GM10847 (cell line): ENCODE data around the gene IL17B.

Source experiments
- POLR2A ChIP-seq: IDR thresholded peaks from 2 replicates; pipeline ENCODE4 v1.6.1; 2011; ENCODE audit not compliant: insufficient read length; ENCODE audit errors: extremely low read depth

The IL17B gene

DNA sequence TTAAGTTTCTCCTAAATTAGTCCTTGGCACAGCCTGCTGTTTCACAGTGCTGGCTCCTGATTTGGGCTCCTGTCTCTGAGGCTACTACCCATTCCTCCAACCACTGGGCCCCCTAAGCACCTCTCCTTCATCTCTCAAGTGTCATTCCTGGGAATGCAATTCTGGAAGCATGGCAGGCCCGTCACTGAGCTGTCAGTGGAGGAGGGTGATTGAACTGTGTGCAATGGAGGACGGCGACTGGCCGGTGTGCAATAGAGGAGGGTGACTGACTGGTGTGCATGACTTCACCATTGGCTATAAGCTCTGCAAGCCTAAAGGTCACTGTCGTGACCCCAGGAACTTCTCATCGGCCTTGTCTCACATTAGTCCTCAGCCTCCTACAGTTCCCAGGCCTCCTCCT is 12.4 kb upstream of the IL17B start:
- no peak for TF ChIP-seq POLR2A

DNA sequence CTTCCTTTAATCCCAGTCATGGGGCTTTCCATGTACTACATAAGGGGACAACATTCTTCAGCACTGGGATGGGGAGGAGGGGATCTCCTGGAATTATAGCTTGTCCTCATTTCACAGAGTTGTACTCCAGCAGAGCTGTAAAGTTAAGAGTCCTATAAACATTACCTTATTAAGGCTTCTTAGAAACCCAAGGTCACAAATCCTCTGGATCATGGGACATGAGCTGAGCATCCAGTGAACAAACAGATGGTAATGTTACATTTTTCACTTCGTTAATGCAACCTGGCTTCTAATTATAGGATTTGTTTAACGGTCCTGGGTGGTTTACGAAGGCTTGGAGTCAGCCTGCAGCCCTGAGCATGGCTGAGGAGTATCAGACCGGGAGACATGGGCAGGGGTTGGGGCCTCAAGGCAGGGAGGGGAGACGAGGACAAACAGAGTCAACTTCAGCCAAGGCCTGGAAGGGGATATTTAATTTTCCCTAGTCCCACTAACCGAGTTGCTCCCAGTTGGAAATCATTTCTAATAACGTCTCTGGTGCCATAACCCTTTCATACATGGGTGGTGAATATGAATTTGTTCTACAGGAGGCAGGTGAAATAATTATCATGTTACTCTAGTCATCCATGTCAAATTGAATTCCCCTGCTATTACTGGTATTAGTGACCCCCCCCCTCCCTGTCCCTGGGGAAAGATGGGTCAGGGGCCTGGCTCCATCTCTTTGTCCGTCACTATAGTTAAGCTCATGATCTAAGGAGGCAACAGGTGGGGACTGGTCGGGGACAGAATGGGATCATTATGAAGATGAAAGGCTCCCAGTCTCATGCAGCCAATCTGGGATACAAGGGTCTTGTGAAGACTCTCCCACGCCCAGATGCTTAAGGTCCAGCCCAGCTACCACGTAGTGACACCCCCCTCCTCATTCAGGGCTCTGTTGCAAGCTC is 10.7 kb upstream of the IL17B start:
- TF ChIP-seq POLR2A, result no peak

DNA sequence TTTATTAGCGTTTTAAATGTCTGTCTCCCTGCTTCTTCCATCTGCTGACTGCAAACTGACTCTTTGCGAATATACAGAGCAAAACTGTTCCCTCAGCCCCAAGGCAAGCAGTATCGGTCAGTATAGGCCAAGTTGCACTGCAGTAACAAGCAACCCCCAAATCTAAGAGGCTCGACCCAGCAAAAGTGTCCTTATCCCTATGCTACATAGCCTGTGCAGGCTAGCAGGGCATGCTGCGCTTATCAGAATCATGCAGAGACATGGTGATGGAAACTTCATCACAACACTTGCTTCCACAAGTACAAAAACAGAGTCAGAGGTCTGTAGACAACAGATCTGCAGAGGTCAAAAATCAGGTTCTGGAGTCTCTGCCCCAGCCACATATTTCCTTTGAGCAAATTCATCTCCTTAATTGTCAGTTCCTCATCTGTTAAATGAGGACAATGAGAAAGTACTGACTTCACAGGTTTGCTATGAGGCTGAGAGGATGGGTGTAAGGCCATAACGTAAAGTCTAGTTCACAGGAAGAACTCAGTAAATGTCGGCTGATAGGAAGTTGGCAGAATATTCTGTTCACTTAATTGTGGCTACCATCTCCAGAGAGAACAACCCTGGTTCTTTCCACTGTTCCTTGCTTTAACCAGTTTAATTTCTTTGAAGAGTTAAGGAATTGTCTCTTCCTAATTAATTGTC is 9.6 kb upstream of the IL17B start:
- no peak for TF ChIP-seq POLR2A

DNA sequence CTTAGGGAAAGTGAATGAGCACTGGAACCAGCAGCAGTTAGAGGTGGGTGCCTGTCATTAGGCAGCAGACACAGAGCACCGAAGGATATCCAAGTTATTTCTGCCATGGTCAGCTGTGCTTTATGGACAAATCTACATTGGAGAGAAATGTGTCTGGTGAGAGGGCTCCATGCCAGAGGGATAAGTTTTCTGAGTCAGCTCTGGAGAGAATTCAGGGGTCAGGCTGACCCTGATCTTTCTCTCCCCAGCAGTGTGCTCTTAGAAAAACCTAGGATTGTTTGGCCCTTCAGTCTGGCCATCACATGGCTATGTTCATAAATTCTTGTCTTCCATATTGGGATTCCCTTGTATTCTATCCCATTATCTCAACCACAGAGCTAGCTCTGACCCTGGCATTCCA is 8.9 kb upstream of the IL17B start:
- TF ChIP-seq POLR2A, result no peak

DNA sequence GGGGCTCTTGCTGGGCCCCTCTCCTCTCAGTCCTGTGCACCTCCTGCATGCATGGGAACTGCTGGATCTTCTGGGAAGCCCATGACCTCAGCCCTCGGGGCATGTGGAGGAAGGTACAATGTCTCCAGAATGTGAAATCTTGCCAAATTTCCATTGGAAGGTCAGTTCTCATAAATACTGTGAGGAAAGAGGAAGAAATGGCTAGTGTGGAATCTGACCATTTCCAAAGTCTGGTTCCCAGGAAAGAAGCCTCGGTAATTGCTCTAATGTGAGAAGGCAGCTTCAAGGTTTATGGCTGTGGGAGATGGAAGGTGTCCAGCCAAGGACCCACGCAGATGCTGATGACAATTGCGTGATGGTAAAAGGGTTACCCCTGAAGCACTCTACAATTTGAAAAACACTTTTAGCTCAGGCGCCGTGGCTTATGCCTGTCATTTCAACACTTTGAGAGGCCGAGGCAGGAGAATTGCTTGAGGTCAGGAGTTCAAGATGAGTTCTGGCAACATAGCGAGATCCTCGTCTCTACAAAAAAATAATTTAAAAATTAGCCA is 8.1 kb upstream of the IL17B start:
- TF ChIP-seq POLR2A, result no peak

DNA sequence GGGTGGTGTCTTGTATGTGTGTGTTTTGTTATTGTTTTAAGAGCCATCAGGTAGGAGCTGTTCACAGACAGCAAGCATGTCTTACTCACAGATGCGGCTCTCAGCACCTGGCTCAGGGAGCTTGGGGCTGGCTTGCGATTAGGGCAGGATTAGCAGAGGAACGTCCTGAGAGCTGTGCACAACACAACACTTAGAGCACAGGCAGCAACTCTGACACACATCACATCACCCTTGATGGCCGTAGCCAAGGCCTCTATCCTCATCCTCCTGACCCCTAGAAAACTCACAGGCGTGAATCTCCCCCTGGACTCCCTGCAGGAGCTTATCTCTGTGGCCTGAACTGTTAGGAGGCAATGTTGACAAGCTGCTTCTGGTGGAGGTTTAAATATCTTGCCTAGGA is 7.1 kb upstream of the IL17B start:
- TF ChIP-seq POLR2A, result no peak

DNA sequence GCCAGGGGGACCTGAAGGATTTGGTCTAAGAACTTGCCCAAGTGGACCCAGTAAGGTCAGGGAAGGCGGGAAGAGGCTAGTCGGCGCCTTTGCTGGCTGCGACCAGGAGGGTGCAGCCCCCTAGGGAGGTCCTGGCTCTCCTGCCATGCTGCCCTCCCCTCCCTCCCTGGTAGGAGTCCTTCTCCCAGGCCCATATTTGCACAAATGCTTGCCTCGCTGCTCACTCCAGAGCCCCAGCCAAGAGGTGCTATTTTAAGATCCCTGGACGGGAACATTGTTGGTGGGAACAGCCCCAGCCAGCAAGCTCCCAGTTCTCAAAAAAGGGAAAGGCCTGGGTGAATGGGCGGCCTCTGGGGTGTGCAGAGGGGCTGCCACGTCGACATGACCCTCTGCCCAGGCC is 4.3 kb upstream of the IL17B start:
- no peak for TF ChIP-seq POLR2A

DNA sequence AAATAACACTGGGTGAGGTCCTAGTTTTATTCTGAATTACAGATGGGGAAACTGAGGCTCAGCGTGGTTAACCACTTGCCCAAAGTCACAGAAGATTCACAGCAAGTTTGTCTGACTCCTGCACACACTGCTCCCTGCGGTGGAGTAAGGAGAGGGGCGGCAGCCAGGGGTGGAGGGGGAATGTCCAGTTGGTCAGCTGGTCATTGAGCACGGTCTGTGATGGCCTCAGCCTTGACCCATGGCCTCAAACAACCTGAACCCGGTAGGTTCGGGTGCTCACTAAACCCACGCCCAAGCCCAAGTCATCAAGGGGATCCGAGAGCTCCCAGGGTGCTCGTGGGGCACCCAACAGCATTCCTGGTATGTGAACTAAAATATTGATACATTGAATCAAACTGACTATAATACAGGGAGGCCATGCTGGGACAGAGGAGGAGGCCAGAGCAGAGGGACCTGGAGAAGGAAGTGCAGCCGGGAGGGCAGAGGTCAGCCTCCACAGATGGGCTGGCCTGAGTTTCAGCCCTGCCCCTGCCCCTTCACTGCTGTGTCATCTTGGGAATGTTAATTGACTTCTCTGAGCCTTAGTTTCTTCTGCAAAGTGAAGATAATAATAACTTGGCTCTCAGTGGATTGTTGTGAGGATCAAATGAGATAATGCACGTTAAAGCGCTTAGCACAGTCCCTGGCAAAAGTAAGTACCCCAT is 3.6 kb upstream of the IL17B start:
- TF ChIP-seq POLR2A, result no peak

DNA sequence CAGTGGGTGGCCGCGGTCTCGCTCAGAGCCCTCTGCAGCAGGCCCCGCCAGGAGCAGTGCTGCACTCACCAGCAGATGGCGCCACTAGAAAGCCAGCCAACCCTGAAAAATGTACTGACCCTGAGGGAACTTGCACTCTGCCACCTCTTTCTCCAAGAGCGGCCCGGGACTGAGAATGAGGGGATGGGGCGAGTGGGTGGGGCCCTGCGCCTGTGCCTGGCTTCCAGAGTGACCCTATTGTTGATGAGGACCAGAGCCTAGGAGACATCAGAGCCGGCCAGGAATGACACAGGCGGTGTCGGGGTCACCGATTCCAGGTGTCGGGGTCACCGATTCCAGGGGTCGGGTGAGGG is 2.9 kb upstream of the IL17B start:
- TF ChIP-seq POLR2A, result no peak

DNA sequence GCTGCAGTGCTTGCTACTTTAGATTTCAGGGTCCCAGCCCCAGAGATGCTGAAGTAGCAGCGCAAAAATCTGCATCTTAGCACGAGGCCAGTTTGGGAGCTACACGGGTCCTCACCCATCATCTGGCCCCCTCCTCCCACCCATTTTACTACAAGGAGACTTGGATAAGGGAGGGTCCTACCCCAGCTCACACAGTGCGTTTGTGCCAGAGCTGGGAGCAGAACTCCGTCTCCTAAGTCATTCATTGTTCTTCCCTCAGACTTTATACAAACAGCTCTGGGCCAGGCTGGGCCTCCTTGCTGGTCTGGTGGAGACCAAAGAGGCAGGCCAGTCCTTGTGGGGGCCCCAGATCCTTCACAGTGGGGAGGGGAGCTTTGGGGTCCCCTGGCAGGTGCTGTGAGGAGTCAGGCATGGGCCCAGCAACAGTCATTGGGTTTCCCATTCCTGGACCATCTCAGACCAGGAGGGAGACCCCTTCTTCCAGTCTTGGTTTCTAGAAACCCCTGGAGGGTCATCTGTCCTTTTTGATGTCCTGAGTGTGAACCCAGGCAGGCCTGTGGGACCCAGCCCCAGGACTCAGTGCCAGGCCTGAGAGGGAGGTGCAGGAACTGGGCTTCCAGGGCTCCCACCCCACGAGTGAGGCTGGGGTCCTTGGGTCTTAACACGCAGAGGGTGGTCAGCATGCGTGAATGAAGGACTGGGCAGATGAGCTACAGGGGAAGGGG is 2.3 kb upstream of the IL17B start:
- TF ChIP-seq POLR2A, result no peak

DNA sequence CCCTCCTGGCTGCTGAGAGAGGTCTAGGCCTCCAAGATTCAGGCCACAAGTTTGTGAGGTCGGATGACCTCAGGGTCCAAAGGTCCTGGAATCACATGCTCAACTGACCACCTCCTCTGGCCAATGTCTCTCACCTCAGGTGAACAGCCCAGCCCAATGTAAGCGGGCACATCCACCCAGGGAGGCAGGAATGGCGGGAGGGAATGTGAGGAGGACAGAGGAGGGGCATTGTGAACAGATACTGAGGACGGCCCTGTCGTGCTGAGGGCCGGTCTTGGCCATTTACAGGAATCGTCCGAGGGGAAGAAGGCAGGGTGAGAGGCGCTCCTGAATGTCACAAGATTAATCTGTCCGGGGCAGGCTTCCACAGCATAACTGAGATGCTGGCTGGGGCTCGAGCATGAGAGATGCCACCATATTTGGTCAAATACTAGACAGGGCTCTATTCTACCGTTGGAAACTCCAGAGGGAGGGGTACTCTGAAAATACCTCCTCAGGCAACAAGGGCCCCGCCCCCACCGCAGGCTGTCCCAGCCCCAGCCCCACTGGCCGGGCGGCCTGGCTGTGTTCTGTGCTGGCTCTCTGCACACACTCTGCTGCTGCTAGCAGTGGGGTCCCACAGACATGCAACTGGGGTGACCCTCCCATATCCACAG is 1.5 kb upstream of the IL17B start:
- no peak for TF ChIP-seq POLR2A

DNA sequence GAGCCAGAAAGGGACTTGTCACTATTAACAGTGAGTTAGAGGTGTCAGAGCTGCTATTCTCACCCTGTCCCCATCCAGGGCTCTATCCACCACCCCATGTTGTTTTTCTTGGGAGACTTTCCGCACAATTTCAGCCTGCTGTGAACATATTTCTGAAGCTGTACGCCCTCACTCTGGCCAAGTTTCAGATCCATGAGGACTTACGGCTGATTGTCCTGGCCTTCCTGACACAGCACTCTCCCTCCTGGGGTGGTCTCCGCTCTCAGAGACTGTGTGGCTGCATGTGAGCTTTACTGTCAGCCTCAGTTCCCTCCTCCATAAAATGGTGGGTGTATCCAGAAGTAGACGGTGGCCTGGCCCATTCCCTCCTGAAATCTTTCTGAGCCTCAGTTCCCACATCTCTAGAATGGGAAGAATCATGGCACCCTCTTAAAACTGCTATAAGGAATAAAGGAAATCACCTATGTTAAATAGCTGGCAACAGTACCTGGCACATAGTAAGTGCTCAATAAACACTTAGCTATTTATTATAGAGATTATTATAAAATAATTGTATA is 804 bp upstream of the IL17B start:
- no peak for TF ChIP-seq POLR2A

DNA sequence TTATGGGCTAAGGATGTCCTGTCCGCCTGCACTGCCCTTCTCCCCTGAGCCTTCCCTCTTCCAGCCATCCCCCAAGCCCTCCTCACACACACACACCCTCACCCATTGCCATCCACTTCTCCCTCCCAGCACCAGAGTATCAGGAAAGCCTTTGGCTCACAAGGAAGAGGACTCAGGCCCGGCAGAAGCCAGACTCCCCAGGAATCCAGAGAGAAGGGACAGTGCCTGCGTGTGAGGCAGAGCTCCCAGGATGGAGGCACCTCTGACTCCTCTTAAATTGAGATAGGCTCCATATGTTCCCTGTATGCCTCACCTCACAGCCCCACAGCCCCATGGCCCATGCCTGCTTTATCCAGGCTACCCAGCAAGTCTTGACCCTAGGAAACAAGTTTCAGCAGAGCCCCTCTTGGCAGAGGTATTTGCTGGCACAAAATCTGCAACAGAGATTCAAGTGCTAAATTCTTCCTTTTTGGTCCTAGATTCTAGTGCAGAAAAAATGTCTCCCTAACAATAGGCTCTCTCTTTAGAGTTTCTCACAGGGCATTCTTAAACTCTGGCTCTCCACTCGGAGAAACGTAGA is 761 bp downstream of the IL17B start:
- TF ChIP-seq POLR2A, result no peak
